ENCODE data around the gene HSD17B10.
A peak's percentile ranks its signal among the peaks of the same experiment; 100 is the strongest.
"Not testable (repeated sequence)": the region's sequence is repeated elsewhere in the genome, so short reads cannot be mapped to it uniquely, and the experiment has no call there.

The HSD17B10 gene

GRCh38 chrX:53435997-53436396, 1.8 kb upstream of the HSD17B10 start:
- peak; percentile 46 for DNase-seq

GRCh38 chrX:53430231-53430630, 3.9 kb downstream of the HSD17B10 start:
- DNase-seq = no peak

- no peak for DNase-seq
Observed at GRCh38 chrX:53429755-53430154, 4.4 kb downstream of the HSD17B10 start.

GRCh38 chrX:53422861-53423306, 11.3 kb downstream of the HSD17B10 start, which contains the start of gene RIBC1:
Gene RIBC1, plus strand, starts transcription at chrX:53422873. Its CDS starts 3,404 bp downstream, at chrX:53426277.
- no peak for DNase-seq

GRCh38 chrX:53422086-53422860, 11.9 kb downstream of the HSD17B10 start, which contains the start of gene SMC1A:
Gene SMC1A, minus strand, starts transcription at chrX:53422654. Its CDS starts 54 bp downstream, at chrX:53422600.
- peak; percentile 91 for DNase-seq

- no peak for DNase-seq
Observed at GRCh38 chrX:53421772-53422085, 12.4 kb downstream of the HSD17B10 start.

GRCh38 chrX:53421125-53421524, 13.0 kb downstream of the HSD17B10 start:
- no peak for DNase-seq

- not testable (repeated sequence) for DNase-seq
Observed at GRCh38 chrX:53420351-53420750, 13.8 kb downstream of the HSD17B10 start.

- no peak for DNase-seq
Observed at GRCh38 chrX:53412446-53412845, 21.7 kb downstream of the HSD17B10 start.

GRCh38 chrX:53403535-53403934, 30.6 kb downstream of the HSD17B10 start:
- DNase-seq = no peak

- no peak for DNase-seq
Observed at GRCh38 chrX:53398216-53398615, 36.0 kb downstream of the HSD17B10 start.

- no peak for DNase-seq
Observed at GRCh38 chrX:53395605-53396298, 38.4 kb downstream of the HSD17B10 start.

GRCh38 chrX:53383376-53384076, 50.6 kb downstream of the HSD17B10 start:
- DNase-seq = no peak
